H1 (cell line): ENCODE data around the gene ZNF536. TPM values are rescaled to one million over a fixed set of nuclear protein-coding genes. Genes with fewer than 3 reads are reported as not detected.

Experiments
- CTCF ChIA-PET: fragments of 300-600 bp; sonication (Branson Sonifier 250); formaldehyde crosslinking; loops from one replicate; lab custom pipeline; 2021; ENCODE audit not compliant: partially characterized antibody; lab: Charles Lee
- POLR2A ChIA-PET: fragments of 300-600 bp; sonication (Branson Sonifier 250); formaldehyde crosslinking; loops from one replicate; lab custom pipeline; 2021; ENCODE audit warnings: inconsistent platforms; ENCODE audit not compliant: partially characterized antibody; lab: Charles Lee
- DNase-seq, 2 experiments: peaks; one replicate each; pipeline versions ENCODE4 v3.0.0 to v3.0.0-alpha.2; 2010 to 2022; ENCODE audit warnings: low spot score in 2 of 2, low read depth in 1 of 2, mixed read lengths in 1 of 2
- FAIRE-seq: peaks from 2 replicates; lab custom pipeline; 2011; peaks lifted over from hg19 to GRCh38; lab: Jason Lieb, UNC
- H2AFZ ChIP-seq: 2 replicates; pipeline ENCODE4 v1.8.1; 2012; ENCODE audit warnings: low read length, inconsistent platforms
- H2AK5ac ChIP-seq: 2 replicates; pipeline ENCODE4 v1.6.1; 2013; ENCODE audit warnings: low read depth, low read length
- H2BK120ac ChIP-seq: replicated peaks from 2 replicates; pipeline ENCODE3; 2013; ENCODE audit warnings: low read depth, low read length, inconsistent platforms
- H2BK12ac ChIP-seq: 2 replicates; pipeline ENCODE4 v1.6.1; 2013; ENCODE audit warnings: low read depth, low read length
- H2BK15ac ChIP-seq: 2 replicates; pipeline ENCODE4 v1.6.1; 2013; ENCODE audit warnings: low read length
- H2BK20ac ChIP-seq: 2 replicates; pipeline ENCODE4 v1.6.1; 2013; ENCODE audit warnings: low read length
- H2BK5ac ChIP-seq: 2 replicates; pipeline ENCODE4 v1.6.1; 2013; ENCODE audit warnings: low read depth, low read length
- H3K14ac ChIP-seq: 2 replicates; pipeline ENCODE4 v1.6.1; 2013; ENCODE audit warnings: inconsistent platforms; ENCODE audit not compliant: insufficient read length
- H3K18ac ChIP-seq: 2 replicates; pipeline ENCODE4 v1.6.1; 2013; ENCODE audit warnings: low read length; ENCODE audit errors: extremely low read depth
- H3K23ac ChIP-seq: 2 replicates; pipeline ENCODE4 v1.6.1; 2013; ENCODE audit warnings: inconsistent platforms; ENCODE audit not compliant: insufficient read length
- H3K23me2 ChIP-seq: 2 replicates; pipeline ENCODE4 v1.6.1; 2013; ENCODE audit warnings: low read depth, low read length
- H3K27ac ChIP-seq: 2 replicates; pipeline ENCODE4 v1.6.1; 2011; ENCODE audit warnings: low read depth, low read length, inconsistent platforms
- H3K27me3 ChIP-seq, 4 experiments: replicated peaks in 1 of 4; 1 replicate in 1 of 4; 2 replicates in 3 of 4; pipeline versions ENCODE4 v1.6.1 to v1.8.1; 2011 to 2013; ENCODE audit warnings: low read length in 3 of 4, mild to moderate bottlenecking in 3 of 4, inconsistent platforms in 2 of 4, mixed read lengths in 2 of 4, moderate library complexity in 1 of 4; ENCODE audit not compliant: control insufficient read depth in 3 of 4, insufficient read depth in 3 of 4; ENCODE audit errors: extremely low read depth in 1 of 4
- H3K36me3 ChIP-seq, 4 experiments: 2 replicates each; pipeline versions ENCODE4 v1.6.1 to v1.8.1; 2011 to 2013; ENCODE audit warnings: mild to moderate bottlenecking in 4 of 4, low read length in 3 of 4, moderate library complexity in 2 of 4, control low read depth in 1 of 4, inconsistent platforms in 1 of 4; ENCODE audit not compliant: insufficient read depth in 4 of 4, control insufficient read depth in 2 of 4
- H3K4ac ChIP-seq: replicated peaks from 2 replicates; pipeline ENCODE3; 2013; ENCODE audit warnings: low read length, low read depth, mixed read lengths, inconsistent platforms; ENCODE audit not compliant: insufficient read length
- H3K4me1 ChIP-seq, 4 experiments: replicated peaks in 1 of 4; 1 replicate in 1 of 4; 2 replicates in 3 of 4; pipeline versions ENCODE4 v1.6.1 to v1.8.1; 2011 to 2013; ENCODE audit warnings: low read length in 3 of 4, inconsistent platforms in 2 of 4, mixed read lengths in 1 of 4; ENCODE audit not compliant: insufficient read depth in 4 of 4, control insufficient read depth in 3 of 4
- H3K4me2 ChIP-seq, 2 experiments: 2 replicates each; pipeline versions ENCODE4 v1.6.1 to v1.8.1; 2011 to 2013; ENCODE audit warnings: low read depth in 2 of 2, low read length in 2 of 2, control low read depth in 1 of 2, inconsistent platforms in 1 of 2, mild to moderate bottlenecking in 1 of 2; ENCODE audit not compliant: insufficient read depth in 1 of 2
- H3K4me3 ChIP-seq, 4 experiments: fragments of 200-600, 300-600 bp in 1 of 4; sonication (generic), shearing (Covaris generic), sonication (Bioruptor Twin) in 1 of 4; 2 replicates each; pipeline versions ENCODE4 v1.5.1 to v1.8.1; 2011 to 2016; ENCODE audit warnings: low read length in 4 of 4, low read depth in 3 of 4, control low read depth in 2 of 4, inconsistent platforms in 2 of 4, mild to moderate bottlenecking in 2 of 4, mixed read lengths in 1 of 4, moderate library complexity in 1 of 4; ENCODE audit not compliant: insufficient read depth in 2 of 4; ENCODE audit errors: extremely low read depth in 1 of 4
- H3K56ac ChIP-seq: replicated peaks from 2 replicates; pipeline ENCODE3; 2013; ENCODE audit warnings: low read depth, mild to moderate bottlenecking, mixed read lengths, low read length, inconsistent platforms; ENCODE audit not compliant: insufficient read length
- H3K79me1 ChIP-seq: 2 replicates; pipeline ENCODE4 v1.6.1; 2013; ENCODE audit warnings: low read depth, low read length, control low read depth
- H3K79me2 ChIP-seq, 2 experiments: 2 replicates each; pipeline versions ENCODE4 v1.6.1 to v1.8.1; 2012 to 2013; ENCODE audit warnings: low read length in 2 of 2, mild to moderate bottlenecking in 2 of 2, inconsistent platforms in 1 of 2; ENCODE audit not compliant: insufficient read depth in 2 of 2, control insufficient read depth in 1 of 2
- H3K9ac ChIP-seq, 4 experiments: replicated peaks in 1 of 4; 1 replicate in 1 of 4; 2 replicates in 3 of 4; pipeline versions ENCODE4 v1.6.1 to v1.8.1; 2011 to 2013; ENCODE audit warnings: low read depth in 3 of 4, low read length in 3 of 4, control low read depth in 2 of 4, mild to moderate bottlenecking in 2 of 4, moderate library complexity in 2 of 4, inconsistent platforms in 1 of 4; ENCODE audit errors: extremely low read depth in 1 of 4
- H3K9me3 ChIP-seq, 2 experiments: 2 replicates each; pipeline versions ENCODE4 v1.6.1 to v1.8.1; 2012 to 2013; ENCODE audit warnings: mild to moderate bottlenecking in 2 of 2, moderate library complexity in 2 of 2, control low read depth in 1 of 2, inconsistent platforms in 1 of 2, low read depth in 1 of 2, low read length in 1 of 2, mixed read lengths in 1 of 2; ENCODE audit not compliant: insufficient read depth in 2 of 2
- H4K20me1 ChIP-seq, 2 experiments: replicated peaks in 1 of 2; 2 replicates each; pipeline versions ENCODE3 to v1.8.1; 2011 to 2013; ENCODE audit warnings: inconsistent platforms in 2 of 2, low read length in 2 of 2, mild to moderate bottlenecking in 1 of 2; ENCODE audit not compliant: insufficient read depth in 2 of 2, control insufficient read depth in 1 of 2
- H4K5ac ChIP-seq: 2 replicates; pipeline ENCODE4 v1.6.1; 2013; ENCODE audit warnings: low read length, low read depth, mixed read lengths, inconsistent platforms; ENCODE audit not compliant: insufficient read length
- H4K8ac ChIP-seq: 2 replicates; pipeline ENCODE4 v1.8.0; 2013; ENCODE audit warnings: mild to moderate bottlenecking, moderate library complexity, low read length, inconsistent platforms; ENCODE audit not compliant: insufficient read depth; ENCODE audit errors: extremely low read depth
- H4K91ac ChIP-seq: replicated peaks from 2 replicates; pipeline ENCODE3; 2013; ENCODE audit warnings: low read length, mixed read lengths, inconsistent platforms; ENCODE audit not compliant: insufficient read length
- ATF3 ChIP-seq: IDR thresholded peaks from 2 replicates; pipeline ENCODE4 v1.6.1; 2011; ENCODE audit warnings: low read depth, mild to moderate bottlenecking, low read length; ENCODE audit not compliant: insufficient read depth
- CBX8 ChIP-seq: fragments of 300-800, 300-1000 bp; sonication (generic); IDR thresholded peaks from 2 replicates; pipeline ENCODE4 v1.7.1; 2016; ENCODE audit warnings: low read depth, low read length, borderline replicate concordance
- CREB1 ChIP-seq: IDR thresholded peaks from 2 replicates; pipeline ENCODE4 v1.6.1; 2012; ENCODE audit warnings: inconsistent platforms
- EGR1 ChIP-seq: IDR thresholded peaks from 2 replicates; pipeline ENCODE4 v1.6.1; 2011; ENCODE audit warnings: low read depth, low read length, borderline replicate concordance
- KDM1A ChIP-seq: fragments of 200-600, 300-600 bp; sonication (generic); IDR thresholded peaks from 2 replicates; pipeline ENCODE4 v1.7.1; 2016; ENCODE audit warnings: mild to moderate bottlenecking, low read length, borderline replicate concordance
- MAFK ChIP-seq: IDR thresholded peaks from 2 replicates; pipeline ENCODE4 v1.6.1; 2012; ENCODE audit warnings: low read depth, mild to moderate bottlenecking, improper control_type of control experiment, low read length
- PHF8 ChIP-seq: fragments of 200-600 bp; sonication (generic); conservative IDR thresholded peaks from 2 replicates; pipeline ENCODE4 v1.7.1; 2012; ENCODE audit warnings: low read depth, mild to moderate bottlenecking, inconsistent platforms, low read length, moderate library complexity
- RNF2 ChIP-seq: fragments of 200-900, 300-1000 bp; sonication (generic); IDR thresholded peaks from 2 replicates; pipeline ENCODE4 v1.7.1; 2016; ENCODE audit warnings: borderline replicate concordance, low read depth, mild to moderate bottlenecking, antibody characterized with exemption, low read length; ENCODE audit not compliant: poor library complexity, severe bottlenecking; ENCODE audit errors: missing control alignments
- TBP ChIP-seq: IDR thresholded peaks from 2 replicates; pipeline ENCODE4 v1.6.1; 2011; ENCODE audit warnings: low read depth, low read length, improper control_type of control experiment
- YY1 ChIP-seq: IDR thresholded peaks from 2 replicates; pipeline ENCODE4 v1.6.1; 2011; ENCODE audit warnings: low read depth, mild to moderate bottlenecking, low read length
- WGBS, 2 experiments: shearing (Covaris generic) in 1 of 2; methylation state at CpG; one replicate each; pipeline versions ENCODE4 v1.1.6 to v1.1.7; 2013 to 2015; ENCODE audit warnings: low lambda C conversion rate in 2 of 2, mixed read lengths in 2 of 2, inconsistent platforms in 1 of 2, low coverage in 1 of 2, missing lambda C conversion rate in 1 of 2; ENCODE audit not compliant: insufficient replicate concordance in 2 of 2, insufficient coverage in 1 of 2, insufficient read length in 1 of 2; ENCODE audit errors: extremely low coverage in 1 of 2, missing lambda C conversion rate in 1 of 2; 5-methylcytosine and 5-hydroxymethylcytosine counted together
- polyA plus RNA-seq, 7 experiments: library from polyadenylated mRNA; depleted of rRNA in 3 of 7; stranded (reverse) in 5 of 7; unstranded in 2 of 7; fragments of >200 nt in 5 of 7; fragments of 200-250 nt in 2 of 7; gene quantifications; 1 replicate in 5 of 7; 2 replicates in 1 of 7; 4 replicates in 1 of 7; pipeline versions ENCODE4 v1.2.1 to v1.2.3, GENCODE V29; 2011 to 2013; ENCODE audit warnings: missing spikeins in 2 of 7, mixed read lengths in 2 of 7
- total RNA-seq: library from RNA; stranded (reverse); fragmentation: NEBNext Ultra II Directional; extraction: Animal tissue kit (Norgen Biotek cat#: 25700); gene quantifications from 2 replicates; pipeline ENCODE4 v1.2.1, GENCODE V29; 2021

The ZNF536 gene
- total and polyA plus RNA-seq, 2 of the 8 experiments (the other 6 are each of a cell fraction or from before 2014, with no cell fraction given), result 0.09 to 0.11 TPM

- H3K4ac ChIP-seq, result no peak overlapping the region
- DNase-seq, result no peak
- WGBS, 2 experiments, result 89% methylated on average over 10 of the region's 10 CpGs; no CpG with 5 or more reads in 1 of the 2 experiments
- TF ChIP-seq CREB1 (no peak), CBX8 (no peak), EGR1 (no peak), RNF2 (no peak), YY1 (no peak), MAFK (no peak), ATF3 (no peak), PHF8 (no peak), KDM1A (no peak), TBP (no peak)
Measured at GRCh38 chr19:30523791-30524190, 151.6 kb downstream of the ZNF536 start.

More at GRCh38 chr19:30523791-30524190, 151.6 kb downstream of the ZNF536 start:
- Histone ChIP-seq H3K23ac (no peak overlapping the region), H3K27me3 (no peaks in the 10 kb centered on the region), H3K14ac (no peak overlapping the region), H3K27ac (no peak overlapping the region), H4K91ac (no peak overlapping the region), H3K79me2 (no peaks in the 10 kb centered on the region), H3K79me1 (no peaks in the 10 kb centered on the region), H2BK20ac (no peak overlapping the region), H2BK15ac (no peak overlapping the region), H4K8ac (no peak overlapping the region), H3K23me2 (no peaks in the 10 kb centered on the region), H3K4me2 (no peak overlapping the region), H2BK12ac (no peak overlapping the region), H2BK5ac (no peak overlapping the region), H3K56ac (no peak overlapping the region), H3K4me1 (peaks cover 0 to 8% (median 4%) of the 10 kb centered on the region in 4 experiments; a peak in 4 of 7 replicates), H4K20me1 (no peaks in the 10 kb centered on the region), H2BK120ac (no peak overlapping the region), H3K4me3 (no peak overlapping the region), H3K18ac (no peak overlapping the region), H2AK5ac (no peak overlapping the region), H4K5ac (no peak overlapping the region), H2AFZ (no peak overlapping the region), H3K9ac (no peak overlapping the region), H3K9me3 (no peaks in the 10 kb centered on the region), H3K36me3 (no peaks in the 10 kb centered on the region)
- no peak for FAIRE-seq
- POLR2A ChIA-PET, result no interaction called here
- CTCF ChIA-PET, result interaction anchor here (0.7 kb wide), 1 partner anchor 48 kb away, joined by 3 read pairs; no protein-coding TSS in a partner anchor
